ENCODE results near the gene CPA1. TPM values are rescaled to one million over a fixed set of nuclear protein-coding genes. Genes with fewer than 3 reads are reported as not detected.

CPA1 gene
- total and polyA plus RNA-seq, 10 of the 15 experiments (the other 5 are each of a cell fraction or from before 2014, with no cell fraction given) = 8.0 TPM; not detected in 9

DNA sequence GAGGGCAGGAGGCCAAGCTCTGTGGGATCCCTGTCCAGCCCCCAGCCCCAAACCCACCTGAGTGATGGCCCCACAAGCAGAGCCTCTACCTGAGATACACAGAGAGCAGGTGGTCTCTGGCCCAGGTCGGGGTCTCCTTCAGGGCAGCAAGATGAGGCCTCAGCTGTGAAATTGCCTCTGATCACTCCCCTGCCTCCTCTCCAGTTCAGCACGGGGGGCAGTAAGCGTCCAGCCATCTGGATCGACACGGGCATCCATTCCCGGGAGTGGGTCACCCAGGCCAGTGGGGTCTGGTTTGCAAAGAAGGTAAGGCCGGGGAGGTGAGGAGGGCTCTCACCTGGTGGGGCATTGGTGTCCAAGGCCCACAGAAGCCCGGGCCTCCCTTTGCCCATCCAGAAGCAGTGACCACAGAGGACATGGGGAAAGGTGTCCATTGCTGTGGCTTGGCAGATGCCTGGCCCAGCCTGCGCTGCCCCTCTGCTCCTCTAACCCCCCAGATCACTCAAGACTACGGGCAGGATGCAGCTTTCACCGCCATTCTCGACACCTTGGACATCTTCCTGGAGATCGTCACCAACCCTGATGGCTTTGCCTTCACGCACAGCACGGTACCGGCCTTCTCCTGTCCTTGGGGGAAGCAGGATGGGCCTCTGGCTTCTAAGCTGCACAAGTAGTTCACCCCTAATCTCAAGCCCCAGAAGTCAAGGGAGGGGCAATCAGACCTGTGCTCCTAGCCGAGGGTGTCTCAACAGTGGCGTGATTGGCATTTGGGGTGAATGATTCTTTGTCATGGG, 3.1 kb downstream of the CPA1 start (continued):
- TF ChIP-seq, protein P1, sequence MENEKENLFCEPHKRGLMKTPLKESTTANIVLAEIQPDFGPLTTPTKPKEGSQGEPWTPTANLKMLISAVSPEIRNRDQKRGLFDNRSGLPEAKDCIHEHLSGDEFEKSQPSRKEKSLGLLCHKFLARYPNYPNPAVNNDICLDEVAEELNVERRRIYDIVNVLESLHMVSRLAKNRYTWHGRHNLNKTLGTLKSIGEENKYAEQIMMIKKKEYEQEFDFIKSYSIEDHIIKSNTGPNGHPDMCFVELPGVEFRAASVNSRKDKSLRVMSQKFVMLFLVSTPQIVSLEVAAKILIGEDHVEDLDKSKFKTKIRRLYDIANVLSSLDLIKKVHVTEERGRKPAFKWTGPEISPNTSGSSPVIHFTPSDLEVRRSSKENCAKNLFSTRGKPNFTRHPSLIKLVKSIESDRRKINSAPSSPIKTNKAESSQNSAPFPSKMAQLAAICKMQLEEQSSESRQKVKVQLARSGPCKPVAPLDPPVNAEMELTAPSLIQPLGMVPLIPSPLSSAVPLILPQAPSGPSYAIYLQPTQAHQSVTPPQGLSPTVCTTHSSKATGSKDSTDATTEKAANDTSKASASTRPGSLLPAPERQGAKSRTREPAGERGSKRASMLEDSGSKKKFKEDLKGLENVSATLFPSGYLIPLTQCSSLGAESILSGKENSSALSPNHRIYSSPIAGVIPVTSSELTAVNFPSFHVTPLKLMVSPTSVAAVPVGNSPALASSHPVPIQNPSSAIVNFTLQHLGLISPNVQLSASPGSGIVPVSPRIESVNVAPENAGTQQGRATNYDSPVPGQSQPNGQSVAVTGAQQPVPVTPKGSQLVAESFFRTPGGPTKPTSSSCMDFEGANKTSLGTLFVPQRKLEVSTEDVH (IDR thresholded peaks at IDR 0.05; ENCODE audit: low read depth, partially characterized antibody) = no peak

DNA sequence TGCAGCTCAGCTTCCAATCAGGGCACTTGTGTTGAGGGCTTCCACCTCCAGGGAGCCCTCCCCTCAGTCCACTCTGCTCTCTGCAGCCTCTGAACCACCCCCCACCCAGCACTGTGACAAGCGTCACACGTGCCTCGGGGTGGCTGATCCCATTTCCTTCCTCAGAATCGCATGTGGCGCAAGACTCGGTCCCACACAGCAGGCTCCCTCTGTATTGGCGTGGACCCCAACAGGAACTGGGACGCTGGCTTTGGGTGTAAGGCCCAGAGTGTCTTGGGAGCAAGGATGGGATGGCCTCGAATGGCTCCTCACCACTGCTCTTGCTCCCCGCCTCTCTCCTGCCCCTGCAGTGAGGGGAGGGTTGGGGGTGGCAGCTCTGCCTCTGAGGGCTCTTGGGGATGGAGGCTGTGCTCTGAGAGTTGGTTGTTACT, 4.1 kb downstream of the CPA1 start:
- no peaks in the 10 kb centered on the region for H3K79me2 ChIP-seq (ENCODE audit: control insufficient read depth, insufficient read depth, low read length)
- no peak for DNase-seq (ENCODE audit: low read depth, low spot score)
- RAD21 ChIA-PET (ENCODE audit: unreplicated experiment) = no interaction called here
- H4K20me1 ChIP-seq (ENCODE audit: control insufficient read depth, insufficient read depth) = no peaks in the 10 kb centered on the region
- no peak for FAIRE-seq
- SMC1A ChIA-PET (ENCODE audit: uncharacterized antibody, unreplicated experiment) = no interaction called here
- H3K4me3 ChIP-seq = no peak overlapping the region
- no peaks in the 10 kb centered on the region for H3K36me3 ChIP-seq (ENCODE audit: control insufficient read depth in 2 of 2, insufficient read depth in 2 of 2, low read length in 1 of 2)
- intact Hi-C loops (cut with micrococcal nuclease; ENCODE audit: unreplicated experiment) (no loop called here), in situ Hi-C loops (cut with MboI) (no loop called here)
- 51% methylated on average over 10 of the region's 10 CpGs for WGBS (ENCODE audit: insufficient coverage, insufficient replicate concordance, low lambda C conversion rate, missing lambda C conversion rate)
- POLR2A ChIA-PET = no interaction called here
- no peak overlapping the region for H2AFZ ChIP-seq (ENCODE audit: control insufficient read depth, low read depth, low read length)
- no peaks in the 10 kb centered on the region; the same call in 2 of the 3 replicates for H3K9me3 ChIP-seq (replicated peaks; ENCODE audit: control insufficient read depth, insufficient read depth, low read length)
- H3K27ac ChIP-seq (ENCODE audit: control insufficient read depth, insufficient read depth) = no peak overlapping the region
- CTCF ChIA-PET = no interaction called here
- no peak overlapping the region for H3K9ac ChIP-seq (ENCODE audit: control insufficient read depth, insufficient read depth, low read length)
- H3K4me2 ChIP-seq (ENCODE audit: control insufficient read depth, insufficient read depth) = no peak overlapping the region
- no peaks in the 10 kb centered on the region for H3K27me3 ChIP-seq (replicated peaks in 1 of 2; ENCODE audit: control insufficient read depth in 2 of 2, insufficient read depth in 2 of 2, low read length in 1 of 2)
- H3K4me1 ChIP-seq (ENCODE audit: control insufficient read depth, insufficient read depth, low read length) = no peaks in the 10 kb centered on the region
- no TSS peak for BruUV-seq (replicated peaks)
- no peak for ATAC-seq
- TF ChIP-seq, protein P2, sequence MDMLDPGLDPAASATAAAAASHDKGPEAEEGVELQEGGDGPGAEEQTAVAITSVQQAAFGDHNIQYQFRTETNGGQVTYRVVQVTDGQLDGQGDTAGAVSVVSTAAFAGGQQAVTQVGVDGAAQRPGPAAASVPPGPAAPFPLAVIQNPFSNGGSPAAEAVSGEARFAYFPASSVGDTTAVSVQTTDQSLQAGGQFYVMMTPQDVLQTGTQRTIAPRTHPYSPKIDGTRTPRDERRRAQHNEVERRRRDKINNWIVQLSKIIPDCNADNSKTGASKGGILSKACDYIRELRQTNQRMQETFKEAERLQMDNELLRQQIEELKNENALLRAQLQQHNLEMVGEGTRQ (IDR thresholded peaks at IDR 0.05; ENCODE audit: borderline replicate concordance, low read depth, low read length) = no peak
- TF ChIP-seq ZNF622 (IDR thresholded peaks at IDR 0.05) (no peak), PML (IDR thresholded peaks at IDR 0.05; ENCODE audit: low read length) (no peak), IKZF1 (conservative IDR thresholded peaks at IDR 0.05) (no peak), MEF2A (IDR thresholded peaks at IDR 0.05; ENCODE audit: insufficient read depth, low read depth, low read length) (no peak), STAT3 (IDR thresholded peaks at IDR 0.05; ENCODE audit: low read depth, low read length) (no peak), GABPA (IDR thresholded peaks at IDR 0.05; ENCODE audit: low read depth) (no peak), JUNB (IDR thresholded peaks at IDR 0.05) (no peak), EP300 (IDR thresholded peaks at IDR 0.05; ENCODE audit: borderline replicate concordance in 1 of 2, control insufficient read depth in 1 of 2, low read depth in 2 of 2, low read length in 2 of 2) (no peak)
- TF ChIP-seq, protein P3, sequence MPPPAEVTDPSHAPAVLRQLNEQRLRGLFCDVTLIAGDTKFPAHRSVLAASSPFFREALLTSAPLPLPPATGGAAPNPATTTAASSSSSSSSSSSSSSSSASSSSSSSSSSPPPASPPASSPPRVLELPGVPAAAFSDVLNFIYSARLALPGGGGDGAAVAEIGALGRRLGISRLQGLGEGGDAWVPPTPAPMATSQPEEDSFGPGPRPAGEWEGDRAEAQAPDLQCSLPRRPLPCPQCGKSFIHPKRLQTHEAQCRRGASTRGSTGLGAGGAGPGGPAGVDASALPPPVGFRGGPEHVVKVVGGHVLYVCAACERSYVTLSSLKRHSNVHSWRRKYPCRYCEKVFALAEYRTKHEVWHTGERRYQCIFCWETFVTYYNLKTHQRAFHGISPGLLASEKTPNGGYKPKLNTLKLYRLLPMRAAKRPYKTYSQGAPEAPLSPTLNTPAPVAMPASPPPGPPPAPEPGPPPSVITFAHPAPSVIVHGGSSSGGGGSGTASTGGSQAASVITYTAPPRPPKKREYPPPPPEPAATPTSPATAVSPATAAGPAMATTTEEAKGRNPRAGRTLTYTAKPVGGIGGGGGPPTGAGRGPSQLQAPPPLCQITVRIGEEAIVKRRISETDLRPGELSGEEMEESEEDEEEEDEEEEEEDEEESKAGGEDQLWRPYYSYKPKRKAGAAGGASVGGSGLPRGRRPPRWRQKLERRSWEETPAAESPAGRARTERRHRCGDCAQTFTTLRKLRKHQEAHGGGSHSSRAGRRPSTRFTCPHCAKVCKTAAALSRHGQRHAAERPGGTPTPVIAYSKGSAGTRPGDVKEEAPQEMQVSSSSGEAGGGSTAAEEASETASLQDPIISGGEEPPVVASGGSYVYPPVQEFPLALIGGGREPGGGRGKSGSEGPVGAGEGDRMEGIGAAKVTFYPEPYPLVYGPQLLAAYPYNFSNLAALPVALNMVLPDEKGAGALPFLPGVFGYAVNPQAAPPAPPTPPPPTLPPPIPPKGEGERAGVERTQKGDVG (CRISPR knock-in tag; IDR thresholded peaks at IDR 0.05) = no peak
